NCI-H774 (cell line): ENCODE measurements around the gene E4F1.
A peak's percentile ranks its signal among the peaks of the same experiment; 100 is the strongest.

Experiments used
- DNase-seq: peaks from one replicate; lab custom pipeline; 2025; lab: John Stamatoyannopoulos, UW

The E4F1 gene

GRCh38 chr16:2223221-2223941, at the start of gene E4F1:
Gene E4F1, plus strand, starts transcription at chr16:2223591. Its CDS starts 23 bp downstream, at chr16:2223614.
- DNase-seq = peak; percentile 93

GRCh38 chr16:2173916-2174315, 49.5 kb upstream of the E4F1 start:
- no peak for DNase-seq

- DNase-seq = no peak
Observed at GRCh38 chr16:2174396-2175131, 48.8 kb upstream of the E4F1 start.

GRCh38 chr16:2175454-2175853, 47.9 kb upstream of the E4F1 start:
- no peak for DNase-seq

GRCh38 chr16:2176047-2176446, 47.3 kb upstream of the E4F1 start:
- DNase-seq = no peak

- no peak for DNase-seq
Observed at GRCh38 chr16:2177101-2177500, 46.3 kb upstream of the E4F1 start.

- no peak for DNase-seq
Observed at GRCh38 chr16:2177561-2177960, 45.8 kb upstream of the E4F1 start.

- no peak for DNase-seq
Observed at GRCh38 chr16:2178321-2179106, 44.9 kb upstream of the E4F1 start.

- no peak for DNase-seq
Observed at GRCh38 chr16:2179107-2179501, 44.3 kb upstream of the E4F1 start.

- DNase-seq = no peak
Observed at GRCh38 chr16:2179576-2179975, 43.8 kb upstream of the E4F1 start.

GRCh38 chr16:2180461-2180860, 42.9 kb upstream of the E4F1 start:
- DNase-seq = no peak

GRCh38 chr16:2180962-2181923, 42.1 kb upstream of the E4F1 start:
- no peak for DNase-seq

- no peak for DNase-seq
Observed at GRCh38 chr16:2181952-2182351, 41.4 kb upstream of the E4F1 start.

GRCh38 chr16:2183671-2184070, 39.7 kb upstream of the E4F1 start:
- no peak for DNase-seq

GRCh38 chr16:2184346-2184745, 39.0 kb upstream of the E4F1 start:
- no peak for DNase-seq

- DNase-seq = no peak
Observed at GRCh38 chr16:2184962-2185361, 38.4 kb upstream of the E4F1 start.

GRCh38 chr16:2186064-2186463, 37.3 kb upstream of the E4F1 start:
- DNase-seq = no peak

- no peak for DNase-seq
Observed at GRCh38 chr16:2186505-2186904, 36.9 kb upstream of the E4F1 start.

- DNase-seq = no peak
Observed at GRCh38 chr16:2187212-2187611, 36.2 kb upstream of the E4F1 start.

- DNase-seq = no peak
Observed at GRCh38 chr16:2188395-2188794, 35.0 kb upstream of the E4F1 start.

- DNase-seq = no peak
Observed at GRCh38 chr16:2189252-2189893, 34.0 kb upstream of the E4F1 start.
